Measurements from ENCODE around the gene RHOT1. TPM values are rescaled to one million over a fixed set of nuclear protein-coding genes. Genes with fewer than 3 reads are reported as not detected.
"Not testable (repeated sequence)": the region's sequence is repeated elsewhere in the genome, so short reads cannot be mapped to it uniquely, and the experiment has no call there.

Gene RHOT1
- total RNA-seq, 2 donors from 2014 or later: 24.3 to 25.9 TPM

DNA sequence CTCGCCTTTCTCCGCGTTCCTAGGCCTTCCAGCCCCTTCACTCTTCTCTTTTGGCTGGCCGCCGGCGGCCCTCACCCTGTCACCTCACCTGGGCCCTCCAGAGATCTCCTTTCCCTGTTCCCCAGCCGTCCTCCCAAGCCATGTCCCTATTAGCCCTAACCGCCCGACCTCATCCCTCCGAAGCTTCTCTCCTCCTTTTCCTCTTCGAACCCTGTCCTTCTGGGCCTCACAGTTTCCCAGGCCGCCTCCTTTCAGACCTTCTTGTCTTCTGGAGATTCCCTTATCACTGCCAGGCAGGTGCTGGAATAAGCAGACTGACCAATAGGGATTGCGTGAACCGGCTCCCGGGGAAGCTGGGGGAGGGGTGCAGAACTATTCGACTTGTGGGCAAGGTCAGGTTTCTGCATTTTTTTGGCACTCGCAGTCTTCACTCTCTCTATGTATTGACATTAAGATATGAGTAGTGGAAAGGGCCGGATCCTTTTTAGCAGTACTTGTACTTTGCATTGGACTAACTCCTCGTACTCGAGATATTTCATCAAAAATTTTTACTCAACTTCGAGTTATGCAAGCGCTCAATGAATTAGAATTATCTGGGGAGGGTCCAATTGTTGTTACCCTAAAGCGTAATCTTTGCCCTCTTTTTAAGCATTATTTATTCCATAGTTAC is 690 bp downstream of the RHOT1 start:
- peak overlapping the region; percentile 89 to 95 for H3K27ac Mint-ChIP-seq
- no peak for ATAC-seq
- H3K36me3 Mint-ChIP-seq: peaks cover 7% of the 10 kb centered on the region in 2 donors
- no peaks in the 10 kb centered on the region for H3K9me3 Mint-ChIP-seq
- peak in 1 of 2 donors; percentile 21 for DNase-seq (ENCODE audit: low spot score in 2 of 2)

DNA sequence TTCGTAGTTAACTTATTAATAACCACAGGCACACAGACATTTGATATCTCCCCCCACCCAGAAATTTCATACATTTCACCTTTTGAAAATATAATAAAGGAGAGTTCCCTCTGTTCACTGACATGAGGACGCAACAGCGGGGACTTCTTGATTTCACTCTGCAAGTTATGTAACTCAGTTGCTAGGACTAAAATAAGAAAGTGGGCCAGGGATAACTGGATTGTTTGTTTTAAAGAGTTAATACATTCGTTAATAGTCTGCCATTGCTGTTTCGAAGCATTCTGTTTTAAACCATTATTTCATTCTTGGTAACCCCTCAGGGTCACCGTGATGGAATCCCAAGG is 1.2 kb downstream of the RHOT1 start:
- peak overlapping the region; percentile 89 to 95 for H3K27ac Mint-ChIP-seq
- H3K36me3 Mint-ChIP-seq: peaks cover 7% of the 10 kb centered on the region in 2 donors
- no peaks in the 10 kb centered on the region for H3K9me3 Mint-ChIP-seq
- DNase-seq (ENCODE audit: low spot score in 2 of 2) (no peak), ATAC-seq (no peak)

DNA sequence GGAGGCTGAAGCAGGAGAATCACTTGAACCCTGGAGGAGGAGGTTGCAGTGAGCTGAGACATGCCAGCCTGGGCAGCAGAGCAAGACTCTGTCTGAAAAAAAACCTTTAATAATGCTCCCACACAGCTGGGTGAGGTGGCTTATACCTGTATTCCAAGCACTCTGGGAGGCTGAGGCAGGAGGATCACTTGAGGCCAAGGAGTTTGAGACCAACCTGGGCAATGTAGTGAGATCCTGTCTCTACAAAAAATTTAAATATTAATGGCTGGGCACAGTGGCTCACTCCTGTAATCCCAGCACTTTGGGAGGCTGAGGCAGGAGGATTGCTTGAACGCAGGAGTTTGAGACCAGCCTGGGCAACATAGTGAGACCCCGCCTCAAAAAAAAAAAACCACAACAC is 2.1 kb downstream of the RHOT1 start:
- not testable (repeated sequence) for ATAC-seq; DNase-seq (ENCODE audit: low spot score in 2 of 2); H3K9me3 Mint-ChIP-seq; H3K27ac Mint-ChIP-seq; H3K36me3 Mint-ChIP-seq

DNA sequence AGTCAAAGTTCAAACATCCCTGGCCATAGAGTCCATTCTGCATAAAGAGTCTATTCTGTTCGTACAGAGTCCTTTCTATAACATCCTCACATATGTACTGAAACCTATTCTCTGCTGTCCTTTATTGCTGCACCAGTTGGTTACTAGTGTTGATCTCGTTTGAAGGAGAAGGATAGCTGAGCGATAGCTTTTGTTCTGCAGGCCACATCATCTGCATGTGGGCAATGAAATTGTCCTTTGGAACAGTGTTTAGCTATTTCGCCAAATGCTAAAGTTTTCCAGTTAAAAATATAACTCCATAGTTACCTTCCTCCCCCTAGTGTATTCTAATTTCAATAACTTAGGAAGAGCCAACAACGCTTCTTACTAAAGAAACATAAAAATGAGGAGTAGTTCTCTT is 6.0 kb downstream of the RHOT1 start:
- no peak overlapping the region for H3K27ac Mint-ChIP-seq
- H3K36me3 Mint-ChIP-seq: peaks cover 7% of the 10 kb centered on the region in 2 donors
- H3K9me3 Mint-ChIP-seq: no peaks in the 10 kb centered on the region
- DNase-seq (ENCODE audit: low spot score in 2 of 2) (no peak), ATAC-seq (no peak)

DNA sequence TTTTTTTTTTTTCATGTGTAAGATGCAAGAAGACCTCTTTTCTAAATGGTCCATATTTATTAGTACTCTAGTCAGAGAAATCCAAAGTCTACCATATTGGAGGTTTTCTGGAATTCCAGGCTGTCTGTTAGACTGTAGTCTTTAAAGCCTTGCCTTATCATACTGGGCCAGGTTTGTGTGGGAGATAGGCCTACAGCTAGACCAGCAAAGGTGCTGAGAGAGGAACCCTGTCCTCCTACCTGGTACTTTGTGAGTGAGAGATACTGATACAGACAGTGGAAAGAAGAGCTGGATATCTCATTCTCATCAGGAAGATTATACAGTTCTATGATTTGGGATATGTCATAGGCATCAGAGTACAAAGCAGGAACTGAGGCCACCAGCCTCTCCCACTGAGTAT is 8.1 kb downstream of the RHOT1 start:
- DNase-seq (ENCODE audit: low spot score in 2 of 2) (no peak), ATAC-seq (no peak)
- Mint-ChIP-seq H3K36me3 (peaks cover 12% of the 10 kb centered on the region in 2 donors), H3K27ac (no peak overlapping the region), H3K9me3 (no peaks in the 10 kb centered on the region)

DNA sequence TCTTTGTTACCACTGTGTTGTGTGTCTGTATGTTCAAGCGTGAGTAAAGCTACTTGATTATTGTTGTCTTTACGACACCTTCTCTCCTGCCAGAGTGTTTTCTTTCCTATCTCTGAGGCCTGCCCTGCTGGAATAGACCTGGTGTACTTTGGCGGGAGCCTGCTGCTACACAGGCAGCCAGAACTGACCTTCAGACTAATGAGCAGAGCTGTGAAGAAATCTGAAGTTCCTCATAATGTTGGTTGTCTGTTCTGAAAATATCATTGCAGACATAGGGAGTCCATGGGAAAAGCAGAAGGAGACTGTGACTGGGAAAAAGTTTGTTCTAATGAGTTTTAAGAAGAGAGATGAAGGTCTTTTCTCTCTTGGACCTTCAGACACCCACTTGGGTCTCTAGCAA is 9.8 kb downstream of the RHOT1 start:
- ATAC-seq (no peak), DNase-seq (ENCODE audit: low spot score in 2 of 2) (no peak)
- Mint-ChIP-seq H3K36me3 (peaks cover 12% of the 10 kb centered on the region in 2 donors), H3K9me3 (no peaks in the 10 kb centered on the region), H3K27ac (no peak overlapping the region)

DNA sequence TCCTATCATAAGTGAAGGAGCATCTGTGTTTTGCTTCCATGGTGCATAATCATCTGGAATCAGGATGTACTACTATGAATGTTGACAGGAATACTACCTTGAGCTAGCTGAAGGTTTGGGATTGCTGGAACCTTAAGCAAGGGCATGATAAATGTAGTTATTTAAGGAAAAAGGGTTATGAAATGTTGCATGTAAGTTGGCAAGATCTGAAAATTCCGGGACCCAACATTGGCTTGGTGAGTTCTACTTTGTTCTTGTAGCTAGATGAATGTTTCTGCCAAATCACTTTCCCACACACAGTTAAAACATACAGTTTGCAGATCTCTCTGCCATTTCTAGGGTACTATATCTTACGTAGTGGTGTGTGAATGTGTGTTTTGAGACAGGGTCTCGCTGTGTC is 13.6 kb downstream of the RHOT1 start:
- DNase-seq (ENCODE audit: low spot score in 2 of 2): no peak
- H3K36me3 Mint-ChIP-seq: peaks cover 12% of the 10 kb centered on the region in 2 donors
- no peaks in the 10 kb centered on the region for H3K9me3 Mint-ChIP-seq
- no peak overlapping the region for H3K27ac Mint-ChIP-seq
- no peak for ATAC-seq

DNA sequence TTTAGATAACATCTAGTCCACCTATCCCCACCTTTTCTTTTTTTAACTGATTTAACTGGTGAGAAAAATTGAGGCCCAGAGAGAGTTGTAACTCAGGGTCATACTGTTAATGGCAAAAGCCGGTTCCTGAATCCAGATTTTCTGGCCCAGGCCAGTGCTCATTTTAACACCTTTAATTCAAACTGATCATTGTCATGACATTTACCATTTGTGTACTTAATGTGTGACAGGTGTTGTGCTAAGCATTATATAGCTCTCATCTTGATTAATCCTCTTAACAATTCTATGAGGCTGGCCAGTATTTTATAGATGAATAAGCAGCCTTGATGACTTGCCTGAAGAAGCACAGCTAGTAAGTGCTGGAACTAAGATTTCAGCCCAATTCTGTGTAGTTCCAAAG is 14.4 kb downstream of the RHOT1 start:
- ATAC-seq (no peak), DNase-seq (ENCODE audit: low spot score in 2 of 2) (no peak)
- Mint-ChIP-seq H3K36me3 (peaks cover 12% of the 10 kb centered on the region in 2 donors), H3K9me3 (no peaks in the 10 kb centered on the region), H3K27ac (no peak overlapping the region)

DNA sequence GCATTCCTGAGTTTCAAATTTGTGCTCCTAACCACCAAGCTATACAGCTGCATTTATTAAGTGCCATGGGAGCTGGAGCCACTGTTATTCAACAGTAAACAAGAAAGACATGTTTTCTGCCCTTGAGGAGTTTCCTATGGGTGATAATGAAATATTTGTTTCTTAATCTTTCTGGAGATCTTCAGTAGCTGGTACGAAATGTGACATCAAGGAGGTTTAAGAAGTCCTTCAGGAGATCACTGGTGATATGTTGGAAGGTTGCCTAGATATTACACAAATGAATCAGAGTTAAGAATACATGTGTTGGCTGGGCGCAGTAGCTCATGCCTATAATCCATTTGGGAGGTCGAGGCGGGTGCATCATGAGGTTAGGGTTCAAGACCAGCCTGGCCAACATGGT is 14.9 kb downstream of the RHOT1 start:
- H3K36me3 Mint-ChIP-seq: peaks cover 12% of the 10 kb centered on the region in 2 donors
- DNase-seq (ENCODE audit: low spot score in 2 of 2) (no peak), ATAC-seq (no peak)
- H3K27ac Mint-ChIP-seq: no peak overlapping the region
- no peaks in the 10 kb centered on the region for H3K9me3 Mint-ChIP-seq

DNA sequence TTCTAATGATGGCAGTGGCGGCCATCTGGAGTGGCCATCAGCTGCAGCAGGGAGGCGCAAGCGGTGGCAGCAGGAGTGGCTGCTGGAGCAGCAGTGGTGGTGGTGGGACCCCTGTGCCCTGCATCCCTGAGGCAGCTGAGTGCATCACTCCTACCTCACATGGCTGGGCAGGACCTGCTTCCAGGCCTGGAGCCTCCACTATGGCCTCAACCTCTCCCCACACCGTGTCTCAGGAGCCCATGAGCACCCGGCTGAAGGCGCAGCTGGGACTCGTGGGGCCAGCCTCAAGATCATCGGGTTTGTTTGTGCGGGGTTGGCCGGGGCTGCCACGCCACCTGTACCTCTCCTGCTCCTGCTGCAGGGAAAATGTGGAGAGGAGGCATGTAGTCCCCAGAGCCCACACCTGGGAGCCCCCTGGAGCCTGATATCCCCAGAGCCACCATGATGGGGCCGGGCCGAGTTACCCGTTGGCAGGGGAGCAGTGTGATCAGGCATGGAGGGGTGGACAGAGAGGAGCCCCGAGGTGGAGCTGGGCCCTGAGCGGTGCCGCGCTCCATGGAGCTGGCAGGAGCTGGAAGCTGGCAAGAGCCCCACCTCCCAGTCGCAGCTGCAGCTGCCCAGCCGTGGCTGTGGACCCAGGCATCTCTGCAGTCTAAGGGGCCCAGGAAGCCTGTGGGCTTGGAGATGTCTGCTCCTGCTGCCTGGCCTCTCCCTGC is 16.7 kb downstream of the RHOT1 start:
- H3K36me3 Mint-ChIP-seq: peaks cover 7% of the 10 kb centered on the region in 2 donors
- DNase-seq (ENCODE audit: low spot score in 2 of 2): no peak
- H3K9me3 Mint-ChIP-seq: peaks cover 4 to 6% of the 10 kb centered on the region in 2 donors
- peak overlapping the region in 1 of 2 donors; percentile 48 for H3K27ac Mint-ChIP-seq
- ATAC-seq: no peak

DNA sequence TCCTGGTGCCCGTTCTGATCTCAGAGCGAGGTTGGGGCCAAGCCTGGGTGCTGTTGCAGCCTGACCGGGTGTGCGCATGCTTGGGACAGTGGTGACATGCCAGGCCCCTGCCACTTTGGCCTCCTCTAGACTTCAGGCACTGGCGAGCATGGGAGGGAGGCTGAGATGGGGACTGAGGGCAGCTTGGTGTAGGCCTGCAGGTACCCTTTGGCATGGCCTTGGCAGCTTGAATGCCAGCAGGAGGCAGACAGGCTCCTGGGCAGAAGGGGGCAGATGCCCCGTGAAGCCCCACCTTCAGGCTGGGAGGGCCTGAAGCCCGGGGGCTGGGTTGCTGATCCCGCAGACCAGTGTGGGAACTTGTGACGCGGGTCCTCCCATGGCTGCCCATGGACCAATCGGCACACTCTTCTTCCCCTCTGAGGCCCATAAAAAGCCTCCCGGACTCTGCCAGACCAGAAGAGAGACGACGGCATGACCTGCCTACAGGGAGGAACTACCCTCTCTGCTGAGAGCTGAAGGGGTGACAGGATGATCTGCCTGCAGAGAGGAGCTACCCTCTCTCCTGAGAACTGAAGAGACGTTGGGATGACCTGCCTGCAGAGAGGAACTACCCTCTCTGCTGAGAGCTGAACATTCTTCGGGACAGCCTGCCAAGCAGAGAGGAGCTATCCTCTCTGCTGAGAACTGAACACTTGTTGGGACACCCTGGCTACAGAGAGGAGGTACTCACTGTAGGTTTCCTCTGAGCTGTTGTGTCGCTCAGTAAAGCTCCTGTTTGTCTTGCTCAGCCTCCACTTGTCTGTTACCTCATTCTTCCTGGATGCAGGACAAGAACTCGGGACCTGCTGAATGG is 17.5 kb downstream of the RHOT1 start:
- DNase-seq (ENCODE audit: low spot score in 2 of 2): no peak
- Mint-ChIP-seq H3K9me3 (peaks cover 4 to 6% of the 10 kb centered on the region in 2 donors), H3K27ac (peak overlapping the region in 1 of 2 donors; percentile 25), H3K36me3 (peaks cover 7% of the 10 kb centered on the region in 2 donors)
- no peak for ATAC-seq

DNA sequence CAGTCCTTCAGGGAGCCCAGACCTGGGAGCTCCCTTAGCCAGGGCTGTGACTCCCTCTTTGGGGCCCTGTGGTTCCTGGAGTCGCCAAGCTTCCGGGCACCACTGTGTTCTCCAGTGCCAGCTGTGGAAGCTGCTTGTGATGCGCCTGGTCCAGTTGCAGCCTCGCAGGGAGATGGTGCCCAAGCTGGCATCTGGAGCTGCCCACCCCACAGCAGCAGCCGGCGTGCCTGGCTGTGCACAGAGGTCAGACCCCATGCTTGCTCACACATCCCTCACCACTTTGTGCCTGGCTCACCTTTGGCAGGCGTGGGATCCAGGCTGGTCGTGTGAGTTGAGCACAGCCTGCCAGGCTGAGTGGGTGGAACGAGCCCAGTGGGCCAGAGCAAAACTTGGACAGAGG is 18.2 kb downstream of the RHOT1 start:
- H3K9me3 Mint-ChIP-seq: peaks cover 4 to 6% of the 10 kb centered on the region in 2 donors
- peak overlapping the region in 1 of 2 donors; percentile 25 for H3K27ac Mint-ChIP-seq
- peaks cover 7% of the 10 kb centered on the region in 2 donors for H3K36me3 Mint-ChIP-seq
- DNase-seq (ENCODE audit: low spot score in 2 of 2) (no peak), ATAC-seq (no peak)

DNA sequence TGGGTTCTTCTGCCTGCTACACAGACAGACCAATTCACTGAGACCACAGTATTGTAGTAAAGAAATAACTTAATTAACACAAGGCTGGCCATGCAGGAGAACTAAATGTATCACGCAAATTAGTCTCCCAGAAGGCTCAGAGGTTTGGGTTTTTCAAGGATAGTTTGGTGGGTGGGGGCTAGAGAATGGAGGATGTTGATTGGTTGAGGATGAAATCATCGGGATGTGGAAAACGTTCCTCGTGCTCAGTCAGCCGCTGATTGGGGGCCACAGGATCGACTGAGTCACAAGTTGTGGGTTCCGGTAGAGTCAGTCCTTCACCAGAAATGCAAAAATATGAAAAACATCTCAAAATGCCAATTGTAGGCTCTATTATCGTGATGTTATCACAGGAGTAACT is 18.7 kb downstream of the RHOT1 start:
- Mint-ChIP-seq H3K36me3 (peaks cover 7% of the 10 kb centered on the region in 2 donors), H3K27ac (no peak overlapping the region), H3K9me3 (peaks cover 4 to 6% of the 10 kb centered on the region in 2 donors)
- no peak for ATAC-seq
- DNase-seq (ENCODE audit: low spot score in 2 of 2): no peak

DNA sequence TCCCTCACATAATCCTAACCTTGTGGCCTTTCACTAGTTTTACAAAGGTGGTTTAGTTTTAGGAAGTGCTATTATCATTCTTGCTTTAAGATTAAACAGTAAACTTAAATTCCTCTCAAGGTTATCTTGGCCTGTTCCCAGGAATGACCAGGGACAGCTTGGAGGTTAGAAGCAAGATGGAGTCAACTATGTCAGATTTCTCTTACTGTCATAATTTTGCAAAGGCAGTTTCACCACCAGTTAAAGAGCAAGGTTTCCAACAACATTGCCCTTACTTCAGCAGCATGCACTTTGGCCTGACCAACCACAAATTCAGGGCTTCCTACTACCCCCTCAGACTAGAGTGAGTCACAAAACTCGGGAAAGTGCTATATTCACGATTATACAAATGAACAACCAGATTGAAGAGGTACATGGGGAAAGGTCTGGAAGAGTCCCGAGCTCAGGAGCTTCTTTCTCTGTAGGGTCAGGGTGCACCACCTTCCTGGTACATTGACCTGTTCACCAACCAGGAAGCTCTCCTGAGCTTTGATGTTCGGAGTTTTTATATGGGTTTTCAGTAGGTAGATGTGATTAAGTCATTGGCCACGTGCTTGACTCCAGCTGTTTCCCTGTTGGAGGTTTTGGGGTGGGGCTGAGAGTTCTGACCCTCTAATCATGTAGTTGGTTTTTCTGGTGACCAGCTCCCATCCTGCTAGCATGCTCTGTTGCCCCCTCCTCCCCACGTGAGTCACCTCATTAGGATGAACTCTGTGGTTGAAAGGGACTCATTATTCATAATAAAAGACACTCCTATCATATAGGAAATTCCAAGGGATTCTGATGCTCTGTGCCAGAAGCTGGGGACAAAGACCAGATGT is 19.4 kb downstream of the RHOT1 start:
- no peak for DNase-seq (ENCODE audit: low spot score in 2 of 2)

DNA sequence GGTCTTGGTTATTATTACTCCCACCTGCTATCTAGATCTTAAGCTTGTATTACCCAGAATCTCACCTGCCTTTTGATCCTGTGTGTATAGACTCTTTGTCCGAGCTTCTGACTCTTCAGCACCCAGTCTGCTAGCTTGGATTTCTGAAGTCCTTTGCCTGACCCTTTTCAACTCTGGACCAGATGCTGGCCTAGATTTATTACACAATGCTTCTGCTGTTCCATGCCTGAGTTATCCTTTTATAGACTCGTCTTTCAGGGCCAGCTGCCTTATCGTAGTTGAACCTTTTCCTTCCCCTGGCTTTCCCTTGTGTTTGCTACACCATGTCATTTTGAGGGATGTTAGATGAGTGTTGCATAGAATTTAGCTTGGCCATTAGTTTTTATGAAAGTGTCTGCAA is 32.6 kb downstream of the RHOT1 start:
- ATAC-seq (no peak), DNase-seq (ENCODE audit: low spot score in 2 of 2) (no peak)
- Mint-ChIP-seq H3K36me3 (peaks cover 17 to 38% of the 10 kb centered on the region in 2 donors), H3K27ac (no peak overlapping the region), H3K9me3 (no peaks in the 10 kb centered on the region)

More for the DNA sequence above, 19.4 kb downstream of the RHOT1 start:
- H3K36me3 Mint-ChIP-seq: peaks cover 8 to 11% of the 10 kb centered on the region in 2 donors
- H3K27ac Mint-ChIP-seq: no peak overlapping the region
- H3K9me3 Mint-ChIP-seq: peaks cover 6 to 8% of the 10 kb centered on the region in 2 donors
- no peak for ATAC-seq

DNA sequence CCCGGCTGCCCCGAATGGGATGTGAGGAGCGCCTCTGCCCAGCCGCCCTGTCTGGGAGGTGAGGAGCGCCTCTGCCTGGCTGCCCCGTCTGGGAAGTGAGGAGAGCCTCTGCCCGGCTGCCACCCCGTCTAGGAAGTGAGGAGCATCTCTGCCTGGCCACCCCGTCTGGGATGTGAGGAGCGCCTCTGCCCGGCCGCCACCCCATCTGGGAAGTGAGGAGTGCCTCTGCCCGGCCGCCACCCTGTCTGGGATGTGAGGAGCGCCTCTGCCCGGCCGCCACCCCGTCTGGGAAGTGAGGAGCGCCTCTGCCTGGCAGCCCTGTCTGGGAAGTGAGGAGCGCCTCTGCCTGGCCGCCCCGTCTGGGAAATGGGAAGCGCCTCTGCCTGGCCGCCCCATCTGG is 36.4 kb downstream of the RHOT1 start:
- H3K36me3 Mint-ChIP-seq: peaks cover 17 to 38% of the 10 kb centered on the region in 2 donors
- ATAC-seq: not testable (repeated sequence)

More for the DNA sequence above, 36.4 kb downstream of the RHOT1 start:
- not testable (repeated sequence) for H3K9me3 Mint-ChIP-seq; DNase-seq (ENCODE audit: low spot score in 2 of 2); H3K27ac Mint-ChIP-seq
